ENCODE data around the gene APLF. TPM values are rescaled to one million over a fixed set of nuclear protein-coding genes. Genes with fewer than 3 reads are reported as not detected.
"Not testable (repeated sequence)": the region's sequence is repeated elsewhere in the genome, so short reads cannot be mapped to it uniquely, and the experiment has no call there.

Gene APLF
- total RNA-seq, 1 donor from 2014 or later: 3.8 TPM

DNA sequence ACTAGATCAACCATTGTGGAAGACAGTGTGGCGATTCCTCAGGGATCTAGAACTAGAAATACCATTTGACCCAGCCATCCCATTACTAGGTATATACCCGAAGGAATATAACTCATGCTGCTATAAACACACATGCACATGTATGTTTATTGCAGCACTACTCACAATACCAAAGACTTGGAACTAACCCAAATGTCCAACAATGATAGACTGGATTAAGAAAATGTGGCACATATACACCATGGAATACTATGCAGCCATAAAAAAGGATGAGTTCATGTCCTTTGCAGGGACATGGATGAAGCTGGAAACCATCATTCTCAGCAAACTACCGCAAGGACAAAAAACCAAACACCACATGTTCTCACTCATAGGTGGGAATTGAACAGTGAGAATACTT lies 133.1 kb downstream of the APLF start:
- DNase-seq (ENCODE audit: missing footprints); intact Hi-C loops (cut with DNase I); ATAC-seq: not testable (repeated sequence)

DNA sequence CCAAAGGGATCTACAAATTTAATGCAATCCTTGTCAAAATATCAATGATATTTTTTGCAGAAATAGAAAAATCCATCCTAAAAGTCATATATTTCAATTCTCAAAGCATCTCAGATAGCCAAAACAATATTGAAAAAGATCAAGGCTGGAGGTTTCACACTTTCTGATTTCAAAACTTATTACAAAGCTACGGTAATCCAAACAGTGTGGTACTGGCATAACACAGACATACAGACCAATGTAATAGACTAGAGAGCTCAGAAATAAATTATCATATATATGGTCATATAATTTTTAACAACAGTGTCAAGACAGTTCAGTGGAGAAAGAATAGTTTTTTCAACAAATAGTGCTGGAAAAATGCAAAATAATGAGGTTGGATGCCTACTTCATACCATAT lies 135.7 kb downstream of the APLF start:
- DNase-seq (ENCODE audit: missing footprints) (no peak), ATAC-seq (no peak)
- intact Hi-C loops (cut with DNase I): no loop called here

DNA sequence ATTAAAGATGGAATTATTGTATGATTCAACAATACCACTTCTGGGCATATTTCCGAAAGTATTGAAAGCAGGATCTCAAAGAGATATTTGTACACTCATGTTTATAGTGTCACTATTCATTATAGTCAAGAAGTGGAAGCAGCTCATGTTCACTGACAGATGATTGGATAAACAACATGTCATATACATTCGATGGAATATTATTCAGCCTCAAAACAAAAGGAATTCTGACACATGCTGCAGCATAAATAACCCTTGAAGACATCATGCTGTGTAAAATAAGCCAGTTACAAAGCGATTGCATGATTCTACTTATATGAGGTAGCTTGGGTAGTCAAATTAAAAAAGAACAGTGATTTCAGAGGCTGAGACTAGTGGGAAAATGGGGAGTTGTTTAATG lies 136.7 kb downstream of the APLF start:
- intact Hi-C loops (cut with DNase I): no loop called here
- no peak for ATAC-seq
- no peak for DNase-seq (ENCODE audit: missing footprints)

DNA sequence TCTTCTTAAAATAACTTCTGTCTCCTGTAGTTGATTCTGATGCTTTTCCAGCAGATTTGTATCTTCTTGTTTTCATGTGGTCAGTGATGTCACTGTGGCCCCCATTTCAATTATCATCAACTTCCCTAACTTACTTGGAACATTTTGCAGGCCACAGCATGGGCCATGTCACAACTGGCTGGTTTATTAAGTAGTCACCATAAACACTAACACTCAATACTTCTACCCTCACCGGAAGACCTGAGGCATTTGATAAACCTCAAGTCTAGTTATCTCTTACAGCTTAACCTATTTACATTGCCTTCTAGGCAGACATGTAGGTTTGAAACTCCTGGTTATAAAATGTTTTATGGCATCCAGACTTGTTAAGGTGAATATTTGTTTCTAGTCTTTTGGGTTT lies 138.6 kb downstream of the APLF start:
- intact Hi-C loops (cut with DNase I): no loop called here
- no peak for ATAC-seq

DNA sequence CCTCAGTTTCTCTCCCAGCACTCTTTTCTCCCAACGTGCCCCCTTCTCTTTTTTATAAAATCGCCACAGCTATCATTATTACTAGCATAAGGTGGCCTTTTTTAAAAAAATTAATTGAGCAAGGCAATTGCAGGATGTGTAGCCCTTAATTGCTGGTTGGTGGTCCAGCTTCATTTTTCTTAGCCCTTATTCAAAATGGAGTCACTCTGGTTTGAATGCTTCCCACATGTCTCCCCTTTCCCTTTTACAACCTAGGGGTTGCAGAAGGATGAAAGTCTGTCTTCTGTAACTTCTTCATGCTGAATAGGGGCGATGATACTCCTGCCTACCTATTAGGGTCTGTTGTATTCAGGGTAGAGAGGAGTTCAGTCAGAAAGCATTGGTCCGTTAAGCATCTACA lies 139.4 kb downstream of the APLF start:
- no peak for ATAC-seq
- intact Hi-C loops (cut with DNase I): no loop called here
- DNase-seq (ENCODE audit: missing footprints): no peak

More for the DNA sequence above, 138.6 kb downstream of the APLF start:
- DNase-seq (ENCODE audit: missing footprints): no peak

DNA sequence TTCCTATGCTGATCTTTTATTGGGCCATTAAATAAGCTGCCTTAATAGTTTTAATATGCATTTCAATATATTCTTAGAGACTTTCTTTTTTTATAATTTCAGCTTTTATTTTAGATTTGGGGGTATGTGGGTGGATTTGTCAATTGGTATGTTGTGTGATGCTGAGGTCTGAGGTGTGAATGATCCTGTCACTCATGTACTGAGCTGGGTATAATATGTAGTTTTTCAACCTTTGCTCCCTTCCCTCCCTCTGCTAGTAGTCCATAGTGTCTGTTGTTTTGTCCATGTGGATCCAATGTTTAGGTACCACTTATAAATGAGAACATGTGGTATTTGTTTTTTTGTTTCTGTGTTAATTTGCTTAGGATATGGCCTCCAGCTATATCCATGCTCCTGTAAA lies 140.5 kb downstream of the APLF start:
- intact Hi-C loops (cut with DNase I): no loop called here
- no peak for ATAC-seq

DNA sequence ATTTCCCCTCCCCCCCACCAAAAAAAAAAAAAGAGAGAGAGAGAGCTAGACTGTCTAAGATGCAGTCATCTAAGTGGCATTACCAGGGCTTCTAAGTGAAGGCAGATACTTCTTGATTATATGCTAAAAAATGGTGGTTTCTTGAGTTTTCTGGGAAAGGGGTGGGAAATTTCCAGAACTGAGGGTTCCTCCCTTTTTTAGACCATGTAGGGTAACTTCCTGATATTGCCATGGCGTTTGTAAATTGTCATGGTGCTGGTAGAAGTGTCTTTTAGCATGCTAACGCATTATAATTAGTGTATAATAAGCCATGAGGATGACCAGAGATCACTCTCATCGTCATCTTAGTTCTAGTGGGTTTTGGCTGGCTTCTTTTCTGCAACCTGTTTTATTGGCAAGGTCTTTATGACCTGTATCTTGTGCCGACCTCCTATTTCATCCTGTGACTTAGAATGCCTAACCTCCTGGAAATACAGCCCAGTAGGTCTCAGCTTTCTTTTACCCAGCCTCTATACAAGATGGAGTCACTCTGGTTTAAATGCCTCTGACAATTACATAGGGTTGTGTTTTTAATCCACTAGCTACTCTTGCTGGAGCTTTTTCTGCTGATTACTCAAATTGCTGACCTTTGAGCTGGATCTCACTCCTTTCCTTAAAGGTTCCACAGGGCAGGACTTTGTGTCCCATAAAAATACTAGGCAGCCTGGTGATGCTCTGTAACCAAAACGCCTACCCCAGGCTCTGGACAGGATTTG lies 145.6 kb downstream of the APLF start:
- DNase-seq (ENCODE audit: missing footprints) (no peak), ATAC-seq (no peak)
- intact Hi-C loops (cut with DNase I): no loop called here

More for the DNA sequence above, 140.5 kb downstream of the APLF start:
- DNase-seq (ENCODE audit: missing footprints): no peak

DNA sequence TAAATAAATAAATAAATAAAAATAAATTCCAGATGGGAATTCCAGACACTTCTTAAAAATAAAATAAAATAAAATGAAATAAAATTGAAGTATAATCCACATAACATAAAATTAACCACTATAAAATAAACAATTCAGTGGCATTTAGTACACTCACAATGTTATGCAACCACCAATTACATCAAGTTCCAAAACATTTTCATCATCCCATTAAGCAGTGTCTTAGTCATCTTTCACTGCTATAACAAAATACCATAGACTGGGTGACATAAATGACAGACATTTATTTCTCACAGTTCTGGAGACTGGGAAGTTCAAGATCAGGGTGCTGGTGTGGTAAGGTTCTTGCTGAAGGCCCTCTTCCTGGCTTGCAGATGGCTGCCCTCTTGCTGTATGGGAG lies 153.4 kb downstream of the APLF start:
- DNase-seq (ENCODE audit: missing footprints) (no peak), ATAC-seq (no peak)
- intact Hi-C loops (cut with DNase I): no loop called here

DNA sequence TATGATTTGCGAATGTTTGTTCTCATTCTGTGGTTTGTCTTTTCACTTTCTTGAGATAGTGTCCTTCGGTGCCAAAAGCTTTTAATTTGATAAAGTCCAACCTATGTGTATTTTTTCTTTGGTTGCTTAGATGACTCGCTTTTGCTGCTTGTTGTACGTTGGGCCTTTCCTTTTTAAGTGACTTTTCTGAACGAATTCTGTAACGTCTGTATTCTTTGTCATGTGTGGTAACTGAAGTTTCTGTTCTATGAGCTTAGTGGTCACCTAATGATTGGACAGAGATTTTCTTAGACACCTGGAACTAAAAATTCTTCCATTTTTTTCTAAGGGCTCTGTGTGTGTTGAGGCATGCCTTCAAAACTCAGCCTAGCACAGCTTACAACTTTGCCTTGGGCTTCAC lies 156.4 kb downstream of the APLF start:
- intact Hi-C loops (cut with DNase I): no loop called here

DNA sequence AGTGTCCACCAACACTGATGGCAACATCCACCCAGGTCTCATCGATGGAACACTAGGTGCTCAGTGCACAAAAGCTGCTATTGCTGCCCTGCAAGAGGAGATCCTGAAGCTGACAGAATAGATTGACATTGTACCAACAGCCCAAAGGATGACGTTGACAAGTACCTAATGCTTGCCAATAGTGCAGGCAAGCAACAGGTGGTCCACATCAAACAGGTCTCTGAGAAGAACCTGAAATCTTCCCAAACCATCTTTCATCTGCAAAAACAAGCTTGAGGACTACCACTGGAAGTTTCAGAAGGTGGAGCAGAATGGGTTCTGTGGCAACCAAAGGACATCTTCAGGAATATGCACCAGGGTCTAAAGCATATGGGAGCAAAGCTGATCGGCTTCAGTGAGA lies 160.2 kb downstream of the APLF start:
- ATAC-seq (no peak), DNase-seq (ENCODE audit: missing footprints) (no peak)
- intact Hi-C loops (cut with DNase I): no loop called here

More for the DNA sequence above, 156.4 kb downstream of the APLF start:
- ATAC-seq (no peak), DNase-seq (ENCODE audit: missing footprints) (no peak)

Other genes with a start within 250 kb of the APLF start
- 41.6 TPM for gene PPP3R1, start 215.1 kb upstream of the APLF start, total RNA-seq
- 12.5 TPM for gene CNRIP1, start 147.6 kb upstream of the APLF start, total RNA-seq
- 7.2 TPM for gene PLEK, start 102.3 kb upstream of the APLF start, total RNA-seq
- gene FBXO48, start 291 bp upstream of the APLF start, total RNA-seq: 1.1 TPM
- not detected for gene PROKR1, start 176.0 kb downstream of the APLF start, total RNA-seq